NK-92 treated with Interleukin-12 subunit alpha and Interleukin-12 subunit beta, amount 100 ng/mL, for 24 hours (cell line): ENCODE measurements around the gene LRRC36.
"Not testable (repeated sequence)": the region's sequence is repeated elsewhere in the genome, so short reads cannot be mapped to it uniquely, and the experiment has no call there.

Source experiments
- DNase-seq: peaks from one replicate; lab custom pipeline; 2025; lab: John Stamatoyannopoulos, UW

The LRRC36 gene

DNA sequence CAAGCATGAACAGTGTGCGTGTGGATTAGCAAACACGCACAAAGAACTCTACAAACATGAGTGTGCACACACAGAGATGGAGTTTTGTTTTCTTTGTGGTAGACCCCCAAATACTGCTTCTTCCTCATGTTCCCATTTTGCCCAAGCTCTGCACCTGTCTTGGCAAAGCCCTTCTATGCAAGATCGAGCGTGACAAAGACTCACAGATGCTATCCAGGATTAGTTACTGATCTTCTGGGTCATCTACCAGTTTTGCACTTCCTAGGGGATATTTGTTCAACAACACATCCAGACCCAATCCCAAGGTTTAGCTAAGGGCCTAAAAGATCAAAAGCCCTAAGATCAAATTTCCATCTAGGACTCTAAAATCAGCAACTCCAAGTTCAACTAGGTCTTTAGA lies 16.0 kb downstream of the LRRC36 start:
- no peak for DNase-seq

DNA sequence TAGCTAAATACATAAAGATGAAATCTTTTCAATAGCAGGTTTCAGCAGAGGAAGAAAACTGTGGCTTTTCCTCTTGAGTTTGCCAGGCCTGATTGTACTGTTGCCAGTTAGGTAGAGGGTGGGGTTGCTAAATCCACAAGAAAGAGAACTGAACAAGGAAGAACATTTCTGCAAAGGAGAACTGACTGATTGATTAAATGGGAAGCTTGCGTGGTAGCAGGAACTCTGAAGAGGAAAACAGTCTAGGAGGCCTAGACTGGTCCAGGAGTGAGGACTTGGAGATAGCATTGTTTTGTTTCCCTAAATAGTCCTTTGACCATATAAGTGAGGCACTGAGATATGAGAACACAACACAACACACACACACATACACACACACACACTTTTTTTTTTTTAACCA lies 18.8 kb downstream of the LRRC36 start:
- DNase-seq, result no peak

DNA sequence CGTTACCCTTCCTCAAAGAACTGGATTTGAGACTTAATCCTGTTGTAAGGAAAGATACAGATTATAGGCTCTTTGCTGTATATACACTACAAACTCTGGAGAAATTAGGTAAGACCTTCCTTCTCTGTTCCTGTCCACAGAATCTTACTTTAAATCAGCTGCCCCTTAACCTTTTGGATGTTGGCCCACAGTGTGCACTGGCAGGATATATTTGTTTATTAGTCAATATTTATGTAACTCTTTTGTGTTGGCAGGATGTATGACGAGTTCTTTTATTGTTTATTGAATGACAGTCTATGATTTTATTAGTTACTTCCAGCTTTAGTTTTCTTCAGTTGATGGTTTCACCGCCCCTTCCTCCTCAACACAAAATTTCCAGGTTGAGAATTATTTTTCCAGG lies 19.7 kb downstream of the LRRC36 start:
- no peak for DNase-seq

DNA sequence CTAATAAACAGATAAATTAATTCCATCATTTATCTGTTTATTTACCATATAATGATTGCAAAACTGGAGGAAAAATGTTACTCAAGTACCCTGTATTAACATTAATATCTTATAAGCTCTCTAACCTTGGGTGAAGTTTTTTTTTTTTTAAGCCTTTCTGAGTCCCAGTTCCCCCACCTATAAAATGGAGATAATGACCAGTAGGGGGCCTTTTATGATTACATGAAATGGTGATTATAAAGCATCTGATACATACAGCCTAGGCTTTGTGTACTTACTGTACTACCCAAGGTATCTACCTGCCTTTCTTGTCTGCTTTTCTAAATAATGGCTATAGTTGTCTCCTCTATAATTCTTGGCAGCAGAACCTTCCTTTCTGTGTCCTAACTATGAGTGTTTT lies 22.6 kb downstream of the LRRC36 start:
- no peak for DNase-seq

DNA sequence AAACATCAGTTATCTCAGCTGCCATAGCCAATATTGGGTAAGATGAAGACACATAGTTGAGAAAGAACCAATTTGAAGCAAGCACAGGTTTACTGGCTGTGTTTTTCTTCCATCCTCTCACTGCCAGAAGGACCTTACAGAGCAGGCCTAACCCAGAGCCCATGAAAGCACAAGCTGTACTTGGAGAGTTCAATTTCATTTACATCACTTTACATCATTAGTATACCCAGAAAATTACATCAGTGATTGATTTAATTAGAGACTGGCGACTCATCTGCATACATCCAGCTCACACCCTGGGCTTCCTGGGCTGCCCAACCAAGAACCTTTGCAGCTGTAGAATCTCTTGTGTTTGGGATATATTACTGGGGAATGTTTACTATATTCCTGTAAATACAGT lies 23.7 kb downstream of the LRRC36 start:
- no peak for DNase-seq

DNA sequence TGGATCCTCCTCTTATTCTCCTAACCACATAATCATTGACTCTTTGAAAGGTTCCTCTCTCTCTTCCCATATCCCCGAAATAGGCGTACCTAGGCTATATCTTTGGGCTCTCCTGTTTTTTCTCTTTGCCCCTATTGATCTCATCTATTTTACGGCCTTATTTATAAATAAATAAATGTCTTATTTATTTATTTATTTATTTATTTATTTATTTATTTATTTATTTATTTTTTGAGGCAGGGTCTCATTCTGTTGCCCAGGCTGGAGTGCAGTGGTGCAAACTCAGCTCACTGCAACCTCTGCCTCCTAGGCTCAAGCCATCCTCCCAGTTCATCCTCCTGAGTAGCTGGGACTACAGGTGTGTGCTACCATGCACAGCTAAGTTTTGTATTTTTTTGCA lies 25.8 kb downstream of the LRRC36 start:
- DNase-seq, result not testable (repeated sequence)

DNA sequence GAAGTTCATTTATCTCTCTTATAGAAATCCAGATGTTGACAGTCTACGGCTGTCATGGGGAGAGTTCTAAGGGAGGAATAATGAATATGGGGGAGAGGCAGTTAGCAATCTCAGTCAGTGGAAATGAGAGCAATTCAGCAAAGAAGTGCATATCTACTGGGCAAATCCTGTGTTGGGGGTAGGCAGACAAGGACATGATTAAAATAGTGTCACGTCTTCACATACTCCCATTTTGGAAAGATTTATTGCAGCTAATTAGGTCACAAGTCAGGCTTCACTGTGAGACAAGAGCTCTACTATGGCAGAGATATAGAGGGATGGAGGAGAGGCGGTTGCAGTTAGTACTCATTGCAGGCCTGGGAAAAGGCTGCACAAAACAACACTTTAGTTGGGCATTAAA lies 29.8 kb downstream of the LRRC36 start:
- no peak for DNase-seq

DNA sequence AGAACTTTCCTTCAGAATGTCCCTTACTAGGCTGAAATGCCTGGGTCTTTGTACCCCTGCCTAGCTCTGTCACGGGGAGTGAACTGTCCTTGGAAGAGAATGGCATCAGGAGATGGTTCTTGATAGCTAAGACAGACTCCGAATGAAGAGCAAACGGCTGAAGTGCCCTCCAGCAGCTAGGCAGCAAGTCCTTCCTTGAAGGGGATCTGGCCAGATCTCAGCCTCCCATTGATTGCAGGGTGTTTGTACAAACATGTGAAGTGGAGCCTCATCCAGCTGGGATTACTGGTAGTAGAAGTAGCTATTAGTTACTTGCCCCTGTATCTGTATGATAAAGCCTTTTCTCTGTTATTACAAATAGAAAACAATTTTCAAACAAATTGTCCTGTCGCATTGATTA lies 30.9 kb downstream of the LRRC36 start:
- no peak for DNase-seq

DNA sequence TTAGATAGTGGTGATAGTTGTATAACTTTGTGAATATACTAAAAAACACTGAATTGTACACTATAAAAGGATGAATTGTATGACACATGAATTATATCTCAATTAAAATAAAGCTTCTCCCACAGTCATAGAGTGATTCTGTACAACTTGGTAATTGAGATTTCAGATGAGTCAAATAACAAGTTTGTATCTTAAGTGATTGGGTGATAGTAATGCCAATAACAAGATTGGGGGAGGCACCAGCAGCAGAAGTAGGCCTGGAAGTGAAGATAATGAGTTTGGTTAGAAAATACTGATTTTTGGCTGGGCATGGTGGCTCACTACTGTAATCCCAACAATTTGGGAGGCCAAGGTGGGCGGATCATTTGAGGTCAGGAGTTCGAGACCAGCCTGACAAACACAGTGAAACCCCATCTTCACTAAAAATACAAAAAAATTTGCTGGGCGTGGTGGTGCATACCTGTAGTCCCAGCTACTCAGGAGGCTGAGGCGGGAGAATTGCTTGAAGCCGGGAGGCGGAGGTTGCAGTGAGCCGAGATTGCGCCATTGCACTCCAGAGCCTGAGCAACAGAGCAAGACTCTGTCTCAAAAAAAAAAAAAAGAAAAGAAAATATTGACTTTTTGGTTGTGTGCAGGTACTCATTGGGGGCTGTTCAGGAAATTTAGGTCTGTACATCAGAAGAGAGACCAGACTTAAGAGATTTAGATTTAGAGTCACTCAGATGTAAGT lies 33.1 kb downstream of the LRRC36 start:
- not testable (repeated sequence) for DNase-seq

DNA sequence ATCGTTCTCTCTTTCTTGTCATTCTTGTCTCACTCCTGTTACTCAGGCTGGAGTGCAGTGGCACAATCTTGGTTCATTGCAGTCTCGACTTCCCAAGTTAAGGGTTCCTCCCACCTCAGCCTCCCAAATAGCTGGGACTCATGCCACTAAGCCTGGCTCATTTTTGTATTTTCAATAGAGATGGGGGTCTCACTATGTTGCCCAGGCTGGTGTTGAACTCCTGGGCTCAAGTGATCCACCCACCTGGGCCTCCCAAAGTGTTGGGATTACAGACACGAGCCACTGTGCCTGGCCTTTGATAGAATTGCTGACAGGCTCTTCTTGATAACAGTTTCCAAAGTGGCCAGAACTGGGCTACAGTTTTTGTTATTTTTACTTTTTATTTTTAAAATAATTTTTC lies 34.4 kb downstream of the LRRC36 start:
- no peak for DNase-seq

DNA sequence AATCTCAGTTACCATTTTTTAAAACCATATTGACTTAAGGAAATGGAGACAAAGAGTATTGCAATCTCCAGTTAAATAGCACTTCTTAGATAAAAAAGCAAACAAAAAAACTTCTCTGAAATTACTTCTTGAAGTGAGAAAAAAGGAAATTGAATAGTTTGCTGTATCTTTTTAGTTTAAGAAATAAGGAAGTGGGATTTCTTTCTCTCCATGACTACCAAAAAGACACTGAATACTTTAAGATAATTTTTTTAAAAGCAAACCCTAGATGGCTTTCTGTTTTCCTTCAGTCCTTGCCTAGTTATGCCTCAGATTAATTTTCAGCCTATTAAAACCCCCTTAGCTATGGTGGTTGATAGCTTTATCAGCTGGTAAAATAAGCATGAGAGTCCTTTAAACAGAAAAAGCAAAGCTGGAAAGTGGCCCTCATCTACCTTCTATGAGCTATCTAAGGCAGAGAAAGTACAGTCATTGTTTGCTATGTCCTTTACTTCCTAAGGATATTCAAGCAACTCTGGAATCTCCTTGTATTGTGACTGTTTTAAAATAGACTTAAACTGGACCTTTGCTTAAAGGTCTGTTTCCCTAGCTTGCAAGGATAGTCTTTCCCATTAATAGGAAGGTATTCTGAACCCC lies 38.1 kb downstream of the LRRC36 start:
- DNase-seq, result no peak

DNA sequence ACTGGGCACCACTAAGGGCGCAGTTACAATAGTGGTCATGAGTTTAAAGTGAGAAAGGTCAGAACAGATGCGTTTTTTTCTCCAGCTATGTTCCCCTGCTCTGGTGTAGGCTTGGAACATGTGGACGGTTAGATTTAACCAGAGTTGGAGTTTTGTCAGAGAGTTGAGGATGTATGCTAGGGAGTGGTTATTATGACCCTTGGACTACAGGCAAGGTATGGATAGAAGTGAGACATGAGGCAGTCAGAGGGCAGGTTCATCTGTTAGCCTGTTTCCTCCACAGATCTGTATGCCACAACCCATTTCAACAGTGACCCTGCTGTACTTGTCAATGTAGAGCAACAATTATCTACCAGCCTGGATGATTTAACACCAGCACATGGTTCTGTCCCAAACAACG lies 44.0 kb downstream of the LRRC36 start:
- DNase-seq, result no peak

DNA sequence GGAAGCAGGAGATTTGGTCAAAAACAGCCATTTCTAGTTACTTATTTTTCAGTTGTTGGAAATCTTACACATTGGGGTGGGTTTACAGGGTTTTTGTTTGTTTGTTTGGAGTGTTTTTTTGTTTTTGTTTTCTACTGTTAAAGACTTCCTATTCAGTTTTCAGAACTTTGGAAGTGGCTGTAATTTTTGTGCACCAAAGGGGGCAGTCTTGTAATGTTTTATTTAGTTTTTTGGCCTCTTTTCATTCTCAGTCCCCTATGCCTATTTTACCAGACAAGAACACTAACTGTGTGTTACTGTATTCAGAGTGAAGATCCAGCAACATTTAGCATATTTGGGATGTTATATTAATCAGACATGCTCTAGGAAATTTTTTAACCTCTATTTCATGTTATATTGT lies 46.0 kb downstream of the LRRC36 start:
- DNase-seq, result no peak

DNA sequence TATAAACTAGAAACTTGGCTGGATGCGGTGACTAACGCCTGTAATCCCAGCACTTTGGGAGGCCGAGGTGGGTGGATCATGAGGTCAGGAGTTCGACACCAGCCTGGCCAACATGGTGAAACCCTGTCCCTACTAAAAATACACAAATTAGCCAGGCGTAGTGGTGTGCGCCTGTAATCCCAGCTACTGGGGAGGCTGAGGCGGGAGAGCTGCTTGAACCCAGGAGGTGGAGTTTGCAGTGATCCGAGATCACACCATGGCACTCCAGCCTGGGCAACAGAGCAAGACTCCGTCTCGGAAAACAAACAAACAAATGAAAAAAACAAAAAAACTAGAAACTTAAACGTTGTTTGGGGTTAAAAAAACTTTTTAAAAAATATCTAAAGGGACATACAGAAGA lies 49.4 kb downstream of the LRRC36 start:
- not testable (repeated sequence) for DNase-seq

DNA sequence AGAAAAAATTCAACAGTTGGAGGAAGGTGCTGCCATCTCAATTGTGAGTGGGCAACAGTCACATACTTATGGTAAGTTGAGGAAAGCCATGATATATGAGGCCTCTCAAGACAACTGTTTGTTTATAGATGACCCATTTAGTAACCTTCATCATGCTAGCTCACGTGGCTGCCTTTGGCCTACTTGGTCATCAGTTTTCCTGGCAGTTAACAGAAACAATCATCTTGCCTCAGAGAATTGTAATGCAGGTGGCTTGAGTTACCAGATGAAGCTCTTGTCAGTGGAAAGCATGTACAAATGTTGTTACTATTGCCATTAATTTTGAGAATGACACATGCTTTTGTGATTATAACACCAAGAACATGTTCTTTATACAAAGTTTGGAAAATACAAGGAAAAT lies 52.0 kb downstream of the LRRC36 start:
- DNase-seq, result no peak

DNA sequence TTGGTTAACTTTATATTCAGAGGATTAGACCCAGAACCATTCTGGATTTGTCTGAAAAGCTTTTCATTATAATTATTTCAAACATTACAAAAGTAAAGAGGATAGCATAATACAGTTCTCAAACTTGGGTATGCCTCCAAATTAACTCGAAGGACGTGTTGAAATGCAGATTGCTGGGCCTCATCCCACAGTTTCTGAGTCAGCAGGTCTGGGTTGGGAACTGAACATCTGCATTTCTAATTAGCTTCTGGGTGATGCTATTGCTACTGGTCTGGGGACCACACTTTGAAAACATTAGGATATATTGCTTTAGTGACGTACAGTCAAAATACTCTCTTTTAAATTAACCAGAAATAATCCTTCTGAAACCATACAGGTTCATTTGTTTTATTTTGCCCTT lies 56.7 kb downstream of the LRRC36 start:
- no peak for DNase-seq

DNA sequence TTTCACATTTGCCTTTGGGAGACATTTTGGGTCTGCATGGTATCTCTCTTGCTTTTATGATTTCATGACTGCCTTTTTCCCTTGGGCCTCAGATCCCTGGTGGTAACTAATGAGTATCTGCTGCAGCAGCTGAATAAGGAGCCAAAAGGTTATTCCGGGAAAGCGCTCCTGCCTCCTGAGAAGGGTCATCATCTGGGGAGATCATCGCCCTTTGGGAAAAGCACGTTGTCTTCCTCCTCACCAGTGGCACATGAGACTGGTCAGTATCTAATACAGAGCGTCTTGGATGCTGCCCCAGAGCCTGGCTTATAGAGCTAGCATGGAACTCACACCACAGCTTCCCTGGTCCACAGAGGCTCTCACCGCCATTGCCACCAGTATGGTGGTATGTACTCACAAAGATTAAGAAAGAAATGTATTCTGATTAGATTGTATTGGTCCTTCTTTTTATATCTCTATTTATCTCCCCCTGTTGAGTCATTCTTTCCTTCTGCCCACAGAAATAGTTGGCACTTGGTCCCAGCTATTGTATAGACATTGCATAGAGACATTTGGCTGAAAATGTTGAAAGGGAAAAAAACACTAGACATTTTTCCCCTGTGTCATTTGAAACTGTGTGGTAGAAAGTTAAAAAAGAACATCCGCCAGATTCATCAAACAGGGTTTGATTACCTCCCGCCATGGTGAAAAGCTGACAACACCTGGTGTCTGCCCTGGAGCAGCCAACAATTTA lies 58.3 kb downstream of the LRRC36 start:
- no peak for DNase-seq

DNA sequence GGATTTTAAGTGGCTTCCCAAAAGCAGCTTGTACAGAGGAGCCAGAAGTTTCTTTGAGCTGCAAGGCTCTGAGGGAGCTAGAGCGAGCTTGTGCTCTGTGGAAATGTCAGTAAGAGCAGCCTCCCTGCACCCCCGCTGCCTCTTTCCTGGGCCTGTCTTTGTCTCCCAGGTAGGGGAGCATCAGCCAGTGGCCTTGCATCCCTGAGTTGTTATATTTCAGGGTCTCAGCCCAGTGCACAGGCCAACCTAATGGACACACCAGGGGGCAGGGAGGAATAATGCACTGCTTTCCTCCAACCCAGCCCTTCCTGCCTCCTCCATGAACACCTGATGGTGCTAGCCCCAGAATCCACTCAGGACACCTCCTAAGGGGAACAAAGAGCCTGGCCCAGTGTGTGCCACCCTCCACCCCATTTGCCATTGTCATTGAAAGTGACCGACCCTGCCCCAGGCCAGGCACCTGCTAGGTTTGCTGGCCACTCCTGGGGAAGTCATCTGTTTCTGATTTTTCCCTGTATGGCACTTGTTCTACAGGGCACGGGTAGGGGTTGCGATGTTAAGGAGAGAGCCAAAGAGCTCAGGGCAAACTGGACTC lies 60.3 kb downstream of the LRRC36 start:
- no peak for DNase-seq

DNA sequence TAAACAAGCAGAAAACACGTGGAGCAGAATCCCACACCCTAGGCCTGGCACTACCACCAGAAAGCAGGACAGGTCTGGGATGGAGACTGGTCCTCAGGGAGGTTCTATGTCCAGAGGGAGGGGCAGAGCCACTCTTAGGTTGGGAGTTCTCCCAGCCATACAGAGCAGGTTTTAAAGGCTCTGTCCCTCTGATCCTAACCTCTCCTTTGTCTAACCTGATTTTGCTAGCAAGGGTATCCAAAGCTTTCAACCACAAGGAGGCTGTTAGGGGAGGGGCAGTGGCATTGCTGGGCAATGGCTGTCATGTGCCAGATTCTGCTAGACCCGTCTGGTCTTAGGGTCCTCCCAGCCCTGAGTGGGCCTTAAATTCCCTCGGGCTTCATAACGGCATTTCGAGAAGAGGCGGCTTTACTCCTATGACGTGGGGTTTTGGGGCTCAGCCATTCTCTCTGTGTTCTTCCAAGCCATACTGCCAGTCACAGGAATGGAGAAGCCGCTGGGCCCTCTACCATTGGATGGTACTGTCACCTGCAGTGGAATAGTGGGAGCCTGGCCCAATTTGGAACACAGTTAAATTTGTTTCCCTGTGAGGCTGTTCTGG lies 61.0 kb downstream of the LRRC36 start:
- no peak for DNase-seq

DNA sequence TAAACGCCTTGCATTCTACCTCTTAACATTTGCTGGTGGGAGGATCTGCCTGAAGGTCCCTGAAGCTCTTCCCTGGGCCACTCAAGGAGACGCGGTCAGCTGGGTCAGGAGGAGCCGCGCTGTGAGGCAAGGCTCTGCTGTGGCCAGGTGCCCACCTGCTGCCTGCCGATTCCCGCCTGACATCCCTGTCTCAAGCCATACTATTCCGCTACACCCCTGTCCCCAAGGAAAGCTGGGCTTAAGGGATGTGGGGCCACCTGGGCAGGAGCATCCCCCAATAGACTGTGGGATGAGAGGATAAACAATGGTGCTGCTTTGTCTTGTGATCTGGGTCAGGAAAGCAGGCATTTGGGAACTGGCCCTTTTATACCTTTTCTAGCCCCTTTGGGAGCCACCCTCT lies 61.6 kb downstream of the LRRC36 start:
- no peak for DNase-seq

DNA sequence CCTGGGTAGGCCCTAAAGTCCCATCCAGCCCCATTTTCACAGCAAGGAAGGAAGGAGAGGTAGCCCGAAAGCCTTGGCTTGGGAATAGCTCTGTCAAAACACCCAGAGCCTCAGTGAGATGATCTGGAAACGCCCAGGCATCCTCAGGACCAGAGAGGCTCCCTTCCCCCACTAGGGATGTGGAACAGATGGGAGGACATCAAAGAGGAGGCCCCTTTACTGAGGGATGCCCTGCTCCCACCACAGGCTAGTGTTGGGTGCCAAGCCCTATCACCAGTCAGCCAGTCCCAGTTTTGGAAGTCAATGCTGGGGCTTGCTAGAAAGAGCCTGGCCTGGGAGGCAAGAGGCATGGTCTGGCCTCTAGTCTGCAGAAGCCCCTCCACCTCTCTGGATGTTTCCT lies 62.0 kb downstream of the LRRC36 start:
- DNase-seq, result no peak
